PC-3 (cell line): ENCODE data around the gene ELOVL2.

ENCODE experiments used
- EZH2 ChIP-seq: fragments of 300-600 bp; sonication (generic); IDR thresholded peaks from one replicate; pipeline ENCODE4 v1.6.1; 2017; ENCODE audit warnings: antibody characterized with exemption, mild to moderate bottlenecking, low read length; ENCODE audit not compliant: unreplicated experiment
- TF ChIP-seq, protein P1 (sequence below): fragments of 300-600 bp; sonication (generic); conservative IDR thresholded peaks from 2 replicates; pipeline ENCODE4 v1.5.1; 2017; ENCODE audit warnings: antibody characterized with exemption, low read depth, mild to moderate bottlenecking, low read length

GRCh38 chr6:10979603-10980002, 64.5 kb downstream of the ELOVL2 start:
- TF ChIP-seq, protein P1, sequence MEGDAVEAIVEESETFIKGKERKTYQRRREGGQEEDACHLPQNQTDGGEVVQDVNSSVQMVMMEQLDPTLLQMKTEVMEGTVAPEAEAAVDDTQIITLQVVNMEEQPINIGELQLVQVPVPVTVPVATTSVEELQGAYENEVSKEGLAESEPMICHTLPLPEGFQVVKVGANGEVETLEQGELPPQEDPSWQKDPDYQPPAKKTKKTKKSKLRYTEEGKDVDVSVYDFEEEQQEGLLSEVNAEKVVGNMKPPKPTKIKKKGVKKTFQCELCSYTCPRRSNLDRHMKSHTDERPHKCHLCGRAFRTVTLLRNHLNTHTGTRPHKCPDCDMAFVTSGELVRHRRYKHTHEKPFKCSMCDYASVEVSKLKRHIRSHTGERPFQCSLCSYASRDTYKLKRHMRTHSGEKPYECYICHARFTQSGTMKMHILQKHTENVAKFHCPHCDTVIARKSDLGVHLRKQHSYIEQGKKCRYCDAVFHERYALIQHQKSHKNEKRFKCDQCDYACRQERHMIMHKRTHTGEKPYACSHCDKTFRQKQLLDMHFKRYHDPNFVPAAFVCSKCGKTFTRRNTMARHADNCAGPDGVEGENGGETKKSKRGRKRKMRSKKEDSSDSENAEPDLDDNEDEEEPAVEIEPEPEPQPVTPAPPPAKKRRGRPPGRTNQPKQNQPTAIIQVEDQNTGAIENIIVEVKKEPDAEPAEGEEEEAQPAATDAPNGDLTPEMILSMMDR, result no peak
- TF ChIP-seq EZH2, result no peak
